ENCODE data around the gene DCAF15. TPM values are rescaled to one million over a fixed set of nuclear protein-coding genes. Genes with fewer than 3 reads are reported as not detected.

The DCAF15 gene
- total RNA-seq, 1 experiment from 2014 or later = 15.1 TPM

GRCh38 chr19:13934785-13935109 lies 17.6 kb upstream of the DCAF15 start:
- no peak overlapping the region for H3K27ac ChIP-seq (ENCODE audit: low read length)
- H3K27me3 ChIP-seq (ENCODE audit: low read length) = no peaks in the 10 kb centered on the region
- no peaks in the 10 kb centered on the region for H3K79me2 ChIP-seq (ENCODE audit: low read length)

GRCh38 chr19:13935765-13936510 lies 16.4 kb upstream of the DCAF15 start:
- H3K9me2 ChIP-seq (replicated peaks; ENCODE audit: insufficient read depth, low read length) = no peaks in the 10 kb centered on the region
- H2AFZ ChIP-seq (ENCODE audit: low read length) = no peak overlapping the region
- no peaks in the 10 kb centered on the region for H3K27me3 ChIP-seq (ENCODE audit: low read length)
- no peaks in the 10 kb centered on the region for H3K36me3 ChIP-seq (ENCODE audit: insufficient read depth, low read length)
- H3K4me2 ChIP-seq (ENCODE audit: low read depth, low read length, poor library complexity, severe bottlenecking) = no peak overlapping the region
- no peak for DNase-seq
- no peaks in the 10 kb centered on the region for H3K79me2 ChIP-seq (ENCODE audit: low read length)
- no peaks in the 10 kb centered on the region for H3K9me3 ChIP-seq (ENCODE audit: low read length)
- no peak overlapping the region for H3K4me3 ChIP-seq (ENCODE audit: low read length)
- no peaks in the 10 kb centered on the region for H4K20me1 ChIP-seq (ENCODE audit: insufficient read depth, low read depth, low read length)
- H3K9ac ChIP-seq (ENCODE audit: low read length) = no peak overlapping the region
- H3K27ac ChIP-seq (ENCODE audit: low read length) = no peak overlapping the region
- no peaks in the 10 kb centered on the region for H3K4me1 ChIP-seq (ENCODE audit: low read length)

More at GRCh38 chr19:13934785-13935109, 17.6 kb upstream of the DCAF15 start:
- Histone ChIP-seq H4K20me1 (ENCODE audit: insufficient read depth, low read depth, low read length) (no peaks in the 10 kb centered on the region), H3K4me3 (ENCODE audit: low read length) (no peak overlapping the region), H2AFZ (ENCODE audit: low read length) (no peak overlapping the region), H3K9me2 (replicated peaks; ENCODE audit: insufficient read depth, low read length) (no peaks in the 10 kb centered on the region), H3K9ac (ENCODE audit: low read length) (no peak overlapping the region), H3K36me3 (ENCODE audit: insufficient read depth, low read length) (no peaks in the 10 kb centered on the region), H3K4me2 (ENCODE audit: low read depth, low read length, poor library complexity, severe bottlenecking) (no peak overlapping the region), H3K9me3 (ENCODE audit: low read length) (no peaks in the 10 kb centered on the region), H3K4me1 (ENCODE audit: low read length) (no peaks in the 10 kb centered on the region)
- DNase-seq = no peak

DNA sequence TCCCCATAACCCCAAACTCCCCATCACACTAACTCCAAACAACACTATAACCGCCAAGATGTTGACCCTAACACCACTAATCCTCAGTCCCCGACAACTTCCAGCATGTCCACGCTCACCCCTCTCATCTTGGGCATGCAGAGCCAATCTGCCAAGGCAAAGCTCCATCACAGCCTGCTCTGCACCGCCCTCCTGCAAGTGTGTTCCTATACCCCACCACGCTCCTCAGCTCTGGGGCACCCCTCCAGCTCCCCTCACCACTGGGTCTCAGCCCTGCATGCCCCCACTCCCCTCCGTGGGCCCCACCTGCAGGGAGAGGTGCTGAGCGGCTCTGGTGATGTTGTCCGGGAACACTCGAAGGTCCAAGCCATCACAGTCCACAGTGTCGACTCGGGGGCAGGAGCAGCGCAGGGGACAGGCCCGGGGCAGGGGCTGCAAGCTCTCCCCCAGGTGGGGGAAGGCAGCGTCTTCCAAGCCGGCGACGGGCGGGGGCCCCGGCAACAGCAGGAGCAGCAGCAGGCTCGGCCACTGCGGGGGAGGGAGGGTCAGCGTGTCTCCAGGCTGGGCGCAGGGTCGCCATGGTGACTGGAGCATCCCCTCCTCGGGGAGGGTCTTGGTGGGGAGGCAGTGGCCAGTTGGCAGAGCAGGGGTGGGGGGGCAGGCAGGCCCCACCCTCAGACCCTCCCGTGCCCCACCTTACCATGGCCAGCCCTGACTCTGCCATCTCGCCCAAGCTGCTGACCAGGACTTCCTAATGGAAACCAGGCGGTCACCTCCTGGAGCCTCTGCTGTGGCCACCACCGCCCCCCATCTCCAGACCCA lies 14.6 kb upstream of the DCAF15 start:
- H3K4me1 ChIP-seq (ENCODE audit: low read length) = no peaks in the 10 kb centered on the region
- H3K27ac ChIP-seq (ENCODE audit: low read length) = no peak overlapping the region
- H3K9ac ChIP-seq (ENCODE audit: low read length) = no peak overlapping the region
- no peak overlapping the region for H3K4me3 ChIP-seq (ENCODE audit: low read length)
- no peaks in the 10 kb centered on the region for H4K20me1 ChIP-seq (ENCODE audit: insufficient read depth, low read depth, low read length)
- no peaks in the 10 kb centered on the region for H3K27me3 ChIP-seq (ENCODE audit: low read length)
- no peak overlapping the region for H3K4me2 ChIP-seq (ENCODE audit: low read depth, low read length, poor library complexity, severe bottlenecking)
- DNase-seq = no peak
- no peaks in the 10 kb centered on the region for H3K9me3 ChIP-seq (ENCODE audit: low read length)
- H3K79me2 ChIP-seq (ENCODE audit: low read length) = no peaks in the 10 kb centered on the region
- no peak overlapping the region for H2AFZ ChIP-seq (ENCODE audit: low read length)
- H3K9me2 ChIP-seq (replicated peaks; ENCODE audit: insufficient read depth, low read length) = no peaks in the 10 kb centered on the region
- no peaks in the 10 kb centered on the region for H3K36me3 ChIP-seq (ENCODE audit: insufficient read depth, low read length)

DNA sequence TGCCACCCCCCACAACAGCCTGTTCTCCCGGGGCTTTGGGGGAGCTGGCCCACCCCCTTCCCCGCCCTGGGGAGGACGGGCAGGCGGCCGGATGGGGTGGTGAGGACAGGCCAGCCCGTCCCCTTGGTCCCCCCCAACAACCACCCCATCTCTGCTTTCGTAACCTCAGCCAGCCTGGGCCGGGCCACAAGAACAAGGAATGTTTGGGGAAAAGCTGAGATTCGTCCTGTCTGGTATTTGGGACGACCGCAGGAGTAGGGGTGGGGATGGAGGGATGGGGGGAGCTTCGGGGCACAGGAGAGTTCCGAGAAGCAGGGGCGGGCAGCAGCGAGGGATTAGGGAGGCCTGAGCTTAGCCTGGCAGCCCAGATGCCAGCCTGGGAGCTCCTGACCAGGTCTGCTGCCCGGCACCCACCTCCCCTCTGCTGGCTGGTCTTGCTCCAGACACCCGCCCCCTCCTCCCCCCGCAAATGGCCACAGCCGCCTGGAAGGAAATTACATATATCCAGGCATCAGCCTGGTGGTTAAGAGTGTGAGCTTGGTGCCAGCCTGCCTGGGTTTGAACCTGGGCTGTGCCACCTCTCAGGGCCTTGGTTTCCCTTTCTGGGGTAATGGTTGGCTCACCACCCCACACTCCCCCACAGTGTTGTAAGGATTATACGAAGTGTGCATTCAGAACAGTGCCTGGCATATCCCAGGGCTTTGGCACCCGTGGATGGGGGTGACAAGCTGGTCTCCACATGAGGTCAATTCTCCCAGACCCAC lies 13.8 kb upstream of the DCAF15 start, which contains the start of gene PODNL1:
Gene PODNL1 (minus strand): TSS at position 117 of the 764 bp plus-strand sequence. CDS start 236 bp downstream, outside the sequence.
- Histone ChIP-seq H3K9ac (ENCODE audit: low read length) (no peak within 1 kb of the TSS), H3K4me2 (ENCODE audit: low read depth, low read length, poor library complexity, severe bottlenecking) (no peak within 1 kb of the TSS), H3K9me3 (ENCODE audit: low read length) (no peaks in the 10 kb centered on the region), H3K4me1 (ENCODE audit: low read length) (no peaks in the 10 kb centered on the region), H3K79me2 (ENCODE audit: low read length) (no peaks in the 10 kb centered on the region), H2AFZ (ENCODE audit: low read length) (no peak within 1 kb of the TSS), H3K27ac (ENCODE audit: low read length) (no peak within 1 kb of the TSS), H3K9me2 (replicated peaks; ENCODE audit: insufficient read depth, low read length) (no peaks in the 10 kb centered on the region), H4K20me1 (ENCODE audit: insufficient read depth, low read depth, low read length) (no peaks in the 10 kb centered on the region), H3K27me3 (ENCODE audit: low read length) (no peaks in the 10 kb centered on the region), H3K4me3 (ENCODE audit: low read length) (no peak within 1 kb of the TSS), H3K36me3 (ENCODE audit: insufficient read depth, low read length) (no peaks in the 10 kb centered on the region)
- no peak for DNase-seq

DNA sequence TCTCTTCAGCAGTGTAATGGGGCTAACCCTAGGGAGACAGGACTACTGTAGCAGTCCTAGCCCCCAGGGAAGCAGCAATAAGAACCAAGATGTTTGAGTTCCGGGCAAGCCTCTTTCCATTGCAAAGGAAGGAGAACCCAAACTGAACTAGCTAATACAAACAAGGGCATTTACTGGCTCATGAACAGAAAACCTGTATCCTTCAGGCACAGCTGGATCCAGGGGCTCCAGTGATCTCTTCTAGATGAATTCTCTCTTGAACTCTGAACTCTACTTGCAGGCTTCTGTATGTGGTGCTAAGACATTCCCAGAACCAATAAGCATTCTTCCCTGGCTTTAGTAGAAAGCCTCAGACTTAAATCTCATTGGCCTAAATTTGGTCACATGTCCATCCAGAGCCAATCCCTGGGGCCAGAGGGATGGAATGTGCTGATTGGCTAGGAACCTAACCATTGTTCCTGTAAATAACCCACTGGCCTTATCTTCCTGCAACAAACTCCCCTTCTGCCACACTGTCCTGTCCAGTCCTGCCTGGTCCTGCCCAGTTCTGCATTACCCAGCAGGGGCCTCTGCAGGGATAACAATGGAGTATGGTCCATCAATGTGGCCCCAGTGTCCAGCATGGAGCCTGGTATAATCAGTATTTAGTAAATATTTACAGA lies 10.2 kb upstream of the DCAF15 start:
- Histone ChIP-seq H2AFZ (ENCODE audit: low read length) (no peak overlapping the region), H3K9ac (ENCODE audit: low read length) (no peak overlapping the region), H3K27me3 (ENCODE audit: low read length) (no peaks in the 10 kb centered on the region), H3K4me3 (ENCODE audit: low read length) (no peak overlapping the region), H3K27ac (ENCODE audit: low read length) (no peak overlapping the region), H3K79me2 (ENCODE audit: low read length) (no peaks in the 10 kb centered on the region), H3K4me2 (ENCODE audit: low read depth, low read length, poor library complexity, severe bottlenecking) (no peak overlapping the region), H4K20me1 (ENCODE audit: insufficient read depth, low read depth, low read length) (no peaks in the 10 kb centered on the region), H3K36me3 (ENCODE audit: insufficient read depth, low read length) (no peaks in the 10 kb centered on the region), H3K9me3 (ENCODE audit: low read length) (no peaks in the 10 kb centered on the region), H3K9me2 (replicated peaks; ENCODE audit: insufficient read depth, low read length) (no peaks in the 10 kb centered on the region), H3K4me1 (ENCODE audit: low read length) (no peaks in the 10 kb centered on the region)
- peak; percentile 68 for DNase-seq

GRCh38 chr19:13946414-13946813 lies 5.9 kb upstream of the DCAF15 start:
- H3K9me3 ChIP-seq (ENCODE audit: low read length) = no peaks in the 10 kb centered on the region
- no peaks in the 10 kb centered on the region for H3K79me2 ChIP-seq (ENCODE audit: low read length)
- H2AFZ ChIP-seq (ENCODE audit: low read length) = no peak overlapping the region
- H3K9ac ChIP-seq (ENCODE audit: low read length) = no peak overlapping the region
- H3K36me3 ChIP-seq (ENCODE audit: insufficient read depth, low read length) = no peaks in the 10 kb centered on the region
- peaks cover 1% of the 10 kb centered on the region for H3K4me1 ChIP-seq (ENCODE audit: low read length)
- DNase-seq = no peak
- H3K4me2 ChIP-seq (ENCODE audit: low read depth, low read length, poor library complexity, severe bottlenecking) = no peak overlapping the region
- H3K9me2 ChIP-seq (replicated peaks; ENCODE audit: insufficient read depth, low read length) = no peaks in the 10 kb centered on the region
- no peaks in the 10 kb centered on the region for H4K20me1 ChIP-seq (ENCODE audit: insufficient read depth, low read depth, low read length)
- no peak overlapping the region for H3K4me3 ChIP-seq (ENCODE audit: low read length)
- no peaks in the 10 kb centered on the region for H3K27me3 ChIP-seq (ENCODE audit: low read length)
- H3K27ac ChIP-seq (ENCODE audit: low read length) = no peak overlapping the region

DNA sequence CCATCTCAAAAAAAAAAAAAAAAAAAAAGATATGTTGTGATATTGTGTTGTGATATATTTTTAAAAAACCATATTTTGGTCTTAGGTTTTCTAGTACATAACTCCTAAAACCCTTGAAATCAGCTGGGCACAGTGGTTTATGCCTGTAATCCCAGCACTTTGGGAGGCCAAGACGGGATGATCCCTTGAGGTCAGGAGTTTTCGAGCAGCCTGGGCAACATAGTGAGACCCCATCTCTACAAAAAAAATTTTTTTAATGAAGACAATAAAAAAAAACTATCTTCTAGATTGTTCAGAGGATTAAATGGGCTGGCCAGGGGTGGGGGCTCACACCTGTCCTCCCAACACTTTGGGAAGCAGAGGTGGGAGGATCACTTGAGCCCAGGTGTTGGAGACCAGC lies 1.3 kb upstream of the DCAF15 start:
- Histone ChIP-seq H3K36me3 (ENCODE audit: insufficient read depth, low read length) (0 out of 2 replicates have a peak, but pooled peaks cover under 1% of the 10 kb centered on the region), H3K27me3 (ENCODE audit: low read length) (no peaks in the 10 kb centered on the region), H3K4me1 (ENCODE audit: low read length) (peaks cover 16% of the 10 kb centered on the region), H2AFZ (ENCODE audit: low read length) (no peak overlapping the region), H3K79me2 (ENCODE audit: low read length) (peaks cover 21% of the 10 kb centered on the region), H3K9me2 (replicated peaks; ENCODE audit: insufficient read depth, low read length) (no peaks in the 10 kb centered on the region), H3K9ac (ENCODE audit: low read length) (no peak overlapping the region), H3K4me3 (ENCODE audit: low read length) (no peak overlapping the region), H3K9me3 (ENCODE audit: low read length) (no peaks in the 10 kb centered on the region), H4K20me1 (ENCODE audit: insufficient read depth, low read depth, low read length) (peaks cover 6% of the 10 kb centered on the region), H3K4me2 (ENCODE audit: low read depth, low read length, poor library complexity, severe bottlenecking) (no peak overlapping the region), H3K27ac (ENCODE audit: low read length) (no peak overlapping the region)
- no peak for DNase-seq
